Umbilical cord (tissue), 2 donors: ENCODE results near the gene GRID1. TPM values are rescaled to one million over a fixed set of nuclear protein-coding genes. Genes with fewer than 3 reads are reported as not detected.

Experiments used
- DNase-seq: peaks from one replicate; pipeline ENCODE4 v3.0.0-alpha.2; 2015; ENCODE audit warnings: low spot score
- total RNA-seq: library from RNA; depleted of rRNA; stranded (reverse); fragments of >200 nt; gene quantifications from one replicate; pipeline ENCODE4 v1.2.3, GENCODE V29; 2014; ENCODE audit warnings: low replicate concordance; ENCODE audit not compliant: insufficient read depth

The GRID1 gene
- total RNA-seq, 1 donor from 2014 or later: 7.2 TPM

GRCh38 chr10:85659331-85659730 lies 707.3 kb downstream of the GRID1 start:
- DNase-seq: no peak

- DNase-seq: no peak
Observed at GRCh38 chr10:85658518-85658917, 708.1 kb downstream of the GRID1 start.

DNA sequence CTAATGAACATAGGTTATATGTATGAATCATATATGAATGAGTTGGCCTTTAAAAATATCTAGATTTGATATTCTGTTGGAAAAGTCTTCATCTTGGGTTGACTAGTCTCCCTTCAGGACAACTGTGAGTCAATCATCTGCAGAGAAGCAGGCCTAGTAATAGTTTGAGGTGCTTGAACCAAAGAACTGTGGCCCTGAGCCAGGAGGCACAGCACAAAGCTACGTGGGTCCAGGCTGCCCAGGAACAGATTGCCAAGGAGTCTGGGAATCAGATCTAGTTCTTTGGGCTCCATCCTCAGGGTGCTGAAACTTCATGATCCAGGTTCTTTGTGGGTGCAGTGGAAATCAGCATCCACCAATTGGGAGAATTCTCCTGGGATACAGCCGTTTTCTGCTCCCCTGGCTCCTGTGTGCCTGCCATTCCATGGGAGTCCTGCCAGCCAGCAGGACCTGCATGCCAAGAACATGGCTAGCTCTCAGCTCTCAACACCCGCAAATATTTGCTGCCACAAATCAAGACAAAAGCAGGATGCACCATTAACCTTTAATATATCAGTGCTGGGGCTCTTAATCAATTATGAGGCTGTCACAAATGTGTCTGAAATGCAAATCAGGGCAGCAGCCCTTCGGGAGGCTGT lies 709.0 kb downstream of the GRID1 start:
- DNase-seq: no peak

DNA sequence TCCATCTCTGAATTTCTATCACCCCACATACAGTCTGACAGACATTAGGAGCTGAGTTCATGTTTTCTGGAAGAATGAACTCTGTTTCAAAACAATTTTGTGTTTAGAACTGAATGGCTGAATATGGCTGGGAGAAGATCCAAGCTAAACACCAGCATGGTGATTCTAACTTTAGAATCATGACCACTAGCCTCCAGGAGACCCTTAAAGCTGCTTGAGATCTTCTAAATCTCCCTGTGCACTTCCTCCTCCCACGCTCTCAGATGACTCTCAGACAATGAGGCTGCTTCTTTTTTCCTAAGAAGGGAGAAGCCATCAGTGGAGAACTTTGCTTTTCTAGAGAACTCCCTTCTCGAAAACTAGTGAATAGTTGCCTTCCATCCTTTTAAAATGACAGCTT lies 711.2 kb downstream of the GRID1 start:
- DNase-seq: peak; percentile 44

DNA sequence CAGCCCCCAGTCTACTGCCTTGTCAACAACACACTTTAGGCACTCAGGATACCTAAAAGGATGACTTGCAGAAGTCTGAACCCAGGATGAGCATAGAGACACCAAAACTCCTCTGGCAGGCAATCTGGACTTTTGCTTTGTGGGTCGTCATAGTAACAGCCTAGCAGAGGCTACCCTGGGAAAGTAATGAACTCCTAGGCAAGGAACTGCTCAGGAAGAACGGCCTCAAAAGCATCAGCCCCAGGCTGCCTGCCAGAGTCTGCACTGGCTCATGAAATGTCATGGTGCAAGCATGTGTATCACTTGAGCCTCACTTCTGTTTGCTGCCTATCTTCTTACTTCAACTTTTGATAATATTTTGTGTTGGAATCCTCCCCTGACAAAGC lies 715.1 kb downstream of the GRID1 start:
- peak; percentile 90 for DNase-seq

DNA sequence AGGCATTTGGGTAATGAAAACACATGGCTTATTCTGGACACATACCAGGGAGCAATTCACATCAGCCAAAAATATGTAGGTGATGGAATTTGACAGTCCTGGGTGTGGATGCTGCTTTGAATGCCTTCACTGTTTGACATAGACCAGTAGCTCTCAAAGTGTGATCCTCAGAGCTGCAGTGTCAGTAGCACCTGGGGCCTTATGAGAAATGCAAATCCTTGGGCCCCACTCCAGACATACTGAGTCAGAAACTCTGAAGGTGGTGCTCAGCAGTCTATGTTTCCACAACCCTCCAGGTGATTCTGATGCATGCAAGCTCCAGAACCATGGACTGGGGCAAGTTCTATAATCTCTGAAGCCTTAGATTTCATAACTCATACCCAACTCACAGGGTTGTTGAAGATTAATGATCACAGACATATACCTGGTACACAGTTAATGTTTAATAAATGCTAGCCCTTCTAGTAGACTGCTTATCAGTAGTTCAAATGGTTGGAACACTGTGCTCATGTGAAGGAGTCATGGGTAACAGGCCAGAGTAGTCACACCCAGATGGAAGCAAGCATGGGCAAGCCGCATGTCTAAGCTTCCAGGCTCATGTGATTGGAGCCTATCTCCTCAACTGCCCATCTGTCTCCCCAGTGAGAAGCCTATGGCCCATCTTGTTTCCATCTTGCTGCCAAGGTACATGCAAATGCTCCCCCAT lies 715.7 kb downstream of the GRID1 start:
- no peak for DNase-seq

- DNase-seq: no peak
Observed at GRCh38 chr10:85649461-85649860, 717.1 kb downstream of the GRID1 start.

DNA sequence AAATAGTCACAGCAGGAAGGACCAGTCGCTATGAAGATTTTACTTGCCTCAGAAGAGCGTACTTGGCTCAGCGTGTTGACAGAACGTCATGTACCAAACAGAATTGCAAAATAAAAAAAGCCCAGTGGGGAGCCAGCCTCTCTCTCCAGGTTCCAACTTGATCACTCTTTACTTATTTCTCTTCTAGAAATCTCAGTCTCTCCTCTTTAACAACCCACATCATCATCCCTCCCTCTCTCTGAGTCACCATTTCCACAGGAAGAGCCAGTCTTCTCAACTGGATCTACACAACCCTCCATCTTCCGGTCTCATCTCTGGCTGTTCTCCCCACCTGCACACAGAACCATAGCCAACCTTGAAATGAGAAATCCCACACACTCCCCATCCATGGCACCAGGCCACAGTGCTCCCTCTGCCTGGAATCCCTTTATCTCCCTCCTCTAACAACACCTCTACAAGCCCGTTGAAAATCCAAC lies 718.3 kb downstream of the GRID1 start:
- DNase-seq: no peak

DNA sequence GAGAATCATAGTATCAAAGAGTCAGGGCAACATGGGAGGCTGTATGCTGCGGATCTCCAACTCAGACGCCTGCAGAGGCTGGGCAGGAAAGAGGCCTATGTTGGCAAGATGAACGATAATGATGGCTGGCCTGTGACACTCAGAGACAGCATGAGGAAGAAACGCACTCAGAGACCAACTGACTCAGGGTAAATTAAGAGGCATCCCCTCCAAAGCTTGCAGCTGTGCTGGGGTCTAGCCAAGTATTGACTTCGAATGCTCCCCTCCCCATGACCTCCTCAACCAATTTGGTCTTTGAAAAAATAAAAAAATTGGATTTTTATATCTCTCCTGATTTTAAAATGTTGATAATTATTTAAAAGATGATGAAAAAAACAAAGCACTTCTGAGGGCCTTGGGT lies 718.9 kb downstream of the GRID1 start:
- DNase-seq: no peak

- no peak for DNase-seq
Observed at GRCh38 chr10:85645926-85646711, 720.5 kb downstream of the GRID1 start.

DNA sequence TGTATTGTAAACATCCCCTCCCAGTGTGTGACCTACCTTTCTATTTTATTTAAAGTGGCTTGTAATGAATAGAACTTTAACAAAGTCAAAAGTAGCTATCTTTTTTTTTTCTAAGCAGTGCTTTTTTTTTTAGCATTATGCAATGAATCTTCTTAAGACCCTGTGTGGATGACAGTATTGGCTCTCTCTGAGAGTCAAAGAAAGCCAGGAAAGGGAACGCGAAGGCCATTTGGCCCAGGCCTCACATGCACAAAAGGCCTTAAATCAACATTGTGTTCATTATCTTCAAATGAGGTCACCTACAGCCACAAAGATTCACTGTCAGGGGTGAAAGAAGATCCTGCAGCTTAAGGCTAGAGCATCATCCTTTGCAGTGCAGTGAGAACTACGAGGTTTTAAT lies 721.5 kb downstream of the GRID1 start:
- no peak for DNase-seq

DNA sequence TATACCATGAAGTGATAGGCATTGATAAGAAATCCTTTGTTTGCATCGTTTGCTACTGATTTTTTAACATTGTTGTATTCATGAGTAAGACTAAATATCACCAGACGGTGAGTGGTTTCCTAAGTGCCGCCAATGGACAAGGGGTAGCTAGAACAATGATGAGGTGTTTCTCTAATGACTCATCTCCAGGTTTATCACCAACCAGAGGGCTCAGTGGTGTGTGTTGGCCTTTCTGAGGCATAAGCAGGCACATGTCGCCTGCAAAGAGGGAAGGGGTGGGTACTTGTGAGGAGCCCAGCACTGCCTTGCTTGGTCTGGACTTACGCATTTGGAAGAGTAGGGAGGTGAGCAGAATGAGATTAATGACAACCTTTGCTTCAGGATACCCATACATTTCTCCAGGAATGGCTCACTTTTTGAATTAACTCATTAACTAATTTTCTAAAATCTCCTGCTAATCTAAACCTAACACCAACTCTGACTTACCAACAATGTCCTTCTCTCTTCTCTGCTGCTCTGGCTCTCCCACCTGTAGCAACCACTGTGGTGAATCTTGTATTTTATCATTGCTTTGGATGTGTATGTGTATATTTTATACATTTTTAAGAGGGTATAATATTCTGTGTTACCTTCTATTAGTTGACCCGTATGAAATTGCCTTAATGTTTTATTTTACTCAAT lies 722.6 kb downstream of the GRID1 start:
- no peak for DNase-seq

- peak; percentile 43 for DNase-seq
Observed at GRCh38 chr10:85643171-85643844, 723.3 kb downstream of the GRID1 start.

GRCh38 chr10:85642421-85643170 lies 724.0 kb downstream of the GRID1 start:
- DNase-seq: peak; percentile 60

GRCh38 chr10:85642082-85642420 lies 724.5 kb downstream of the GRID1 start:
- DNase-seq: no peak

DNA sequence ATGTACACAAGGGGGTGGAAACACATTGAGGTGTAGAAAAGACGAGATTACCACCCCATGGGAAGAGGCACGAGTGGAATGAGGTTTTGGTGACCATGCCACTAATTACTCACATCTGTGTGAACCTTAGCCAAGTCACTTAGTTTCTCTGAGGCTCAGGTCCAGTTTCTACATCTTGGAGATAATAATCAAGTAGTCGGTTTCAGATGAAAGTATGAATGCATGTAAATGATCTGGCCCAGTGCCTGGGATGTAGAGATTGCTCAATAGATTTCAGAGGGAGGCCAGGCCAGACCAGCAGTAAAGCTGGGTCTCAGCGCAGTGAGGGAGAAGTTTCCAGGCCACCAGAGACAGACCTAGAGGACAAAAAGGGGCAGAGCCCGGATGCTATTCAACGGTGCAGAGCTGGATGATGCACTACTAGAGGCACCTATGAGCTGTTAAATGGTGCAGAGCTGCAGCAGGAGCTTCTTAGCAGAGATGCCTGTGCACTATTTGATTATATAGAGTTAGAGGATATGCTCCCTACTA lies 725.1 kb downstream of the GRID1 start:
- DNase-seq: no peak

- DNase-seq: no peak
Observed at GRCh38 chr10:85638797-85639196, 727.8 kb downstream of the GRID1 start.

DNA sequence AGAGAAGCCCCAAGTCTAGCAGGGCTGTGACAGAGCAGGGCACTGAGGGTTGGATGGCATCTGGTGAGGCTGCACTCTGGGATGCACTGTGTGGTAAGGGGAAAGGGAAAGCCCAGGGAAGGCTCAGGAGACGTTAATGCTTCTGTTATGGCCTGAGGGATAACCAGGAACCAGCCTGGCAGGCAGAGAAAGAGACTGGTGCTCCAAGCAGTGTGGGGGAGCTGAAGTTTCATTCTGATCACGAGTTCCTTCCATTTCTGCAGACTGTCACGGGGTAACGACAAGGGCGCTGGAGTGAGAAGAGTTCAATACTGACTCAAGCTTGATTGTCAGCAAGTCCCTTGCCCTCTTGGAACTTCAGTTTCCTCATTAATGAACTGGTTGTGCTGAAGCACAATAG lies 730.9 kb downstream of the GRID1 start:
- no peak for DNase-seq

DNA sequence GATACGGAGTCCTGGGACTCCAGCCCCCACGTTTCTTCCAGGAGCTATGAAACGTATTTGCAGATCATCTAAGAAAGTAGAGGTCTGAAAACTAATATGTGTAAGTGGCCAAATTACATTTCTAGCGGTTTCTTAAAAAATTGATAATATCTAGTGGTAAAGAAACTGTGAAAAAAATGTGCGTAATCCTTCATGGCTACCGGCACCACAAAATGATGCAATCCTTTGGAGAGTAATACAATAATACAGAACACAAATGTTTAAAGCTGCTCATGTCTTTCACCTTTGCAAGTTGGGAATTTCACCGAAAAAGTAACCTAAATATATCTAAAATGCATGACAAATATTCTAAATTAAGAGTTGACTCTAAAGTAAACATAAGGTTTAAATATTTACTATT lies 742.1 kb downstream of the GRID1 start:
- DNase-seq: no peak

DNA sequence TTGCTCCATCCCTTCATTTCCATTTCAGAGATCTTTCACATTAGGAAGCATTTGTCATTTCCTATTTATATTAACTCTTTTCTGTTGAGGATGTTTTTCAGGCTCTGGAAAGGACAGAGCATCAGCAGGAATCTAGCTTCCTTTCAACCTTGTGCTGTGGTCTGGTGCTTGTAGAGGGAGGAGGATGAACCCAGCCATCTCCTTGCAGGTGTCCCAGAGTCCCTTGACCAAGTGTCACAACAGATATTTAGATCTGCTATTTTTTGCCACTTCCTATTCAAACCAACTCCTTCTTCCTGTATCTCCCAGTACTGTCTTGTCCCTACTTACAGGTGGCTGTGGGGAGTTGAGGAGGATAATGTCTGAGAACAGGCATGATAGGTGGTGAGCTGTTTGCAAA lies 742.8 kb downstream of the GRID1 start:
- DNase-seq: no peak

- no peak for DNase-seq
Observed at GRCh38 chr10:85623342-85623741, 743.3 kb downstream of the GRID1 start.
